SU-DHL-6 (cell line): ENCODE results near the gene RIC1.

Experiments used
- H2AFZ ChIP-seq: fragments of 200-600 bp; sonication (generic); 2 replicates; pipeline ENCODE4 v1.6.1; 2014; ENCODE audit warnings: low read depth, mild to moderate bottlenecking, moderate library complexity, mixed read lengths, antibody characterized with exemption, low read length; ENCODE audit not compliant: severe bottlenecking
- H3F3A ChIP-seq: fragments of 200-600 bp; shearing (Covaris generic); 2 replicates; pipeline ENCODE4 v1.6.0; 2016; ENCODE audit warnings: antibody characterized with exemption, mild to moderate bottlenecking; ENCODE audit not compliant: insufficient read depth
- H3K27ac ChIP-seq: fragments of 200-600 bp; sonication (generic); 2 replicates; pipeline ENCODE4 v1.5.1; 2016; ENCODE audit warnings: low read depth, mild to moderate bottlenecking, low read length, moderate library complexity, mixed read lengths
- H3K27me3 ChIP-seq: fragments of 200-600 bp; sonication (generic), shearing (Covaris generic); 2 replicates; pipeline ENCODE4 v1.6.0; 2014; ENCODE audit warnings: mild to moderate bottlenecking, low read length
- H3K36me3 ChIP-seq: fragments of 200-600 bp; sonication (generic); 2 replicates; pipeline ENCODE4 v1.6.1; 2014; ENCODE audit warnings: mild to moderate bottlenecking, low read length, mixed read lengths
- H3K4me2 ChIP-seq: fragments of 300-600, 200-600 bp; shearing (Covaris generic), sonication (generic); 2 replicates; pipeline ENCODE4 v1.6.0; 2014; ENCODE audit warnings: low read length, low read depth, mild to moderate bottlenecking; ENCODE audit not compliant: poor library complexity, severe bottlenecking
- H3K4me3 ChIP-seq: fragments of 200-600 bp; sonication (generic); 2 replicates; pipeline ENCODE4 v1.5.1; 2014; ENCODE audit warnings: antibody characterized with exemption, low read length, mild to moderate bottlenecking, mixed read lengths; ENCODE audit not compliant: insufficient read depth, poor library complexity, severe bottlenecking
- H3K79me2 ChIP-seq: fragments of 200-600 bp; sonication (generic); 2 replicates; pipeline ENCODE4 v1.6.1; 2014; ENCODE audit warnings: mild to moderate bottlenecking, low read length, moderate library complexity; ENCODE audit not compliant: insufficient read depth
- H3K9ac ChIP-seq: fragments of 200-600 bp; sonication (generic); 2 replicates; pipeline ENCODE4 v1.7.0; 2014; ENCODE audit warnings: mild to moderate bottlenecking, low read length
- H3K9me2 ChIP-seq: fragments of 200-600 bp; sonication (generic); replicated peaks from 2 replicates; pipeline ENCODE4 v1.6.1; 2014; ENCODE audit warnings: low read length; ENCODE audit not compliant: insufficient read depth
- H3K9me3 ChIP-seq: fragments of 200-600 bp; sonication (generic); 2 replicates; pipeline ENCODE4 v1.6.1; 2014; ENCODE audit warnings: low read length, mixed read lengths; ENCODE audit not compliant: insufficient read depth
- H4K20me1 ChIP-seq: fragments of 200-600 bp; sonication (generic); 2 replicates; pipeline ENCODE4 v1.6.1; 2014; ENCODE audit warnings: low read depth, mild to moderate bottlenecking, antibody characterized with exemption, low read length, moderate library complexity, mixed read lengths
- EZH2phosphoT487 ChIP-seq: fragments of 200-600 bp; sonication (generic), shearing (Covaris generic); conservative IDR thresholded peaks from 2 replicates; pipeline ENCODE4 v1.6.1; 2018; ENCODE audit warnings: mild to moderate bottlenecking, antibody characterized with exemption, low read length, moderate library complexity, mixed read lengths
- TF ChIP-seq, protein P1 (sequence below): fragments of 200-600 bp; sonication (generic); IDR thresholded peaks from one replicate; pipeline ENCODE4 v1.5.1; 2017; ENCODE audit warnings: antibody characterized with exemption, mild to moderate bottlenecking, low read length, moderate library complexity; ENCODE audit not compliant: insufficient read depth, poor library complexity, severe bottlenecking

Gene RIC1

DNA sequence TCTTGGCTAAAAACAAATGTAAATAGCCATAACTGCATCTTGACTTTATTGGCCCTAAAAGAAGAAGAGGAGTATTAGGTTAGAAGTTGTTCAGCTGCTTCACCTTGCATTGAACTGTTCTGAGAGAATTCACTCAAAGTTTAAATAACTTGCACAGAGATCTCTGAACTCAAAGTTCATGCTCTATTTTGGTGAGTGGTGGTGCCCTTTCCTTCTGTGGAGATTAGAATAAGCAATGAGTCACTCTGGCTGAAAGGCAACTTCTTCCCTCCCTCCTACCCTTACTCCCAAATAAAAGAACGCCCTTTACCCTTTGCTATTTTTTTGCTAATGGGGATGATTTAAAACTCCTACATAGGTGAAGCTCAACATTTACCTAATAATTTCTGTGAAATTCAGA is 155.1 kb downstream of the RIC1 start:
- Histone ChIP-seq H3K9me2 (no peaks in the 10 kb centered on the region), H3K36me3 (peaks cover 20% of the 10 kb centered on the region; the same call in 1 of the 2 replicates)
- no peak for TF ChIP-seq EZH2phosphoT487
- TF ChIP-seq, protein P1, sequence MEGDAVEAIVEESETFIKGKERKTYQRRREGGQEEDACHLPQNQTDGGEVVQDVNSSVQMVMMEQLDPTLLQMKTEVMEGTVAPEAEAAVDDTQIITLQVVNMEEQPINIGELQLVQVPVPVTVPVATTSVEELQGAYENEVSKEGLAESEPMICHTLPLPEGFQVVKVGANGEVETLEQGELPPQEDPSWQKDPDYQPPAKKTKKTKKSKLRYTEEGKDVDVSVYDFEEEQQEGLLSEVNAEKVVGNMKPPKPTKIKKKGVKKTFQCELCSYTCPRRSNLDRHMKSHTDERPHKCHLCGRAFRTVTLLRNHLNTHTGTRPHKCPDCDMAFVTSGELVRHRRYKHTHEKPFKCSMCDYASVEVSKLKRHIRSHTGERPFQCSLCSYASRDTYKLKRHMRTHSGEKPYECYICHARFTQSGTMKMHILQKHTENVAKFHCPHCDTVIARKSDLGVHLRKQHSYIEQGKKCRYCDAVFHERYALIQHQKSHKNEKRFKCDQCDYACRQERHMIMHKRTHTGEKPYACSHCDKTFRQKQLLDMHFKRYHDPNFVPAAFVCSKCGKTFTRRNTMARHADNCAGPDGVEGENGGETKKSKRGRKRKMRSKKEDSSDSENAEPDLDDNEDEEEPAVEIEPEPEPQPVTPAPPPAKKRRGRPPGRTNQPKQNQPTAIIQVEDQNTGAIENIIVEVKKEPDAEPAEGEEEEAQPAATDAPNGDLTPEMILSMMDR = no peak

DNA sequence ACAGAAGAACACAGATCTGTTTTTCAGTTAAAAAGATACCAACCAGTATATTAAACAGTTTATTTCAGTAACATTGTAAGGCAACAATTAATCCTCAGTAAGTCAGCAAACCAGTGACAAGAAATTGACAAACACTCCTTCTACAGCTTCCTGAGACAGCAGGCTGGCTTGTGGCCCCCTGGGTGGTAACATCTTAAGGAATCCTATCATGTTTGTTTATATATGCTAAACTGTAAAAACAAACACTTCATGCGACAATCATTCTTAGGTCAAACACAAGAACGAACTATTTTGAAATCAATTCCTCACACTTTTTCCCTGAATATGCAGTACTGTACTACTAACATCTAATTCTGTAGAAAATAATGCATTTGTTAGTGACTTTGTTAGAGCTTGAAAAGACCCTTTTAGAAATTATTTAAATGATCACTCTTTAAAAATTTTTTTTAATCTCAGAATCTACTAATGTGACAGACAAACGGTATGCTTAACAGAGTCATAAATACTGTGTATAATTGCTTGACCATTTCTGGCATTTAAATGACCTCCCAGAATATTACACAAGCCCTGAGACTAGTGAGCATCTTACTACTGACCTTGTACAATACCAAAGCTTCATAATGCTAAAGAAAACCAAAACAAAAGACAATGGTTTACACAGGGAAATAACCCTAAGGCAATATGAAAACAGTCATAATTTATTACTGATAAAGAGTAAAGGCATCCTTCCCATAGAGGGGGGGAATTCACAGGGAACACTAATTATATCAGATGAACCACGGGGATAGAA is 155.8 kb downstream of the RIC1 start:
- Histone ChIP-seq H3K9me3 (no peaks in the 10 kb centered on the region), H3K79me2 (peaks cover 5% of the 10 kb centered on the region; the same call in 1 of the 2 replicates), H3K9ac (no peak overlapping the region), H3K4me2 (no peak overlapping the region), H3K27ac (no peak overlapping the region), H2AFZ (no peak overlapping the region), H3K27me3 (no peaks in the 10 kb centered on the region), H4K20me1 (no peaks in the 10 kb centered on the region), H3K4me3 (no peak overlapping the region), H3K36me3 (peaks cover 17% of the 10 kb centered on the region; the same call in 1 of the 2 replicates), H3F3A (peaks cover 4% of the 10 kb centered on the region; the same call in 1 of the 2 replicates), H3K9me2 (no peaks in the 10 kb centered on the region)
- no peak for TF ChIP-seq EZH2phosphoT487
- TF ChIP-seq, protein P1 = no peak

More for the DNA sequence above, 155.1 kb downstream of the RIC1 start:
- Histone ChIP-seq H2AFZ (no peak overlapping the region), H3K27ac (no peak overlapping the region), H3F3A (peaks cover 4% of the 10 kb centered on the region; the same call in 1 of the 2 replicates), H3K9me3 (no peaks in the 10 kb centered on the region), H3K9ac (no peak overlapping the region), H3K4me3 (no peak overlapping the region), H3K79me2 (peaks cover 6% of the 10 kb centered on the region; the same call in 1 of the 2 replicates), H3K4me2 (no peak overlapping the region), H4K20me1 (no peaks in the 10 kb centered on the region), H3K27me3 (no peaks in the 10 kb centered on the region)

DNA sequence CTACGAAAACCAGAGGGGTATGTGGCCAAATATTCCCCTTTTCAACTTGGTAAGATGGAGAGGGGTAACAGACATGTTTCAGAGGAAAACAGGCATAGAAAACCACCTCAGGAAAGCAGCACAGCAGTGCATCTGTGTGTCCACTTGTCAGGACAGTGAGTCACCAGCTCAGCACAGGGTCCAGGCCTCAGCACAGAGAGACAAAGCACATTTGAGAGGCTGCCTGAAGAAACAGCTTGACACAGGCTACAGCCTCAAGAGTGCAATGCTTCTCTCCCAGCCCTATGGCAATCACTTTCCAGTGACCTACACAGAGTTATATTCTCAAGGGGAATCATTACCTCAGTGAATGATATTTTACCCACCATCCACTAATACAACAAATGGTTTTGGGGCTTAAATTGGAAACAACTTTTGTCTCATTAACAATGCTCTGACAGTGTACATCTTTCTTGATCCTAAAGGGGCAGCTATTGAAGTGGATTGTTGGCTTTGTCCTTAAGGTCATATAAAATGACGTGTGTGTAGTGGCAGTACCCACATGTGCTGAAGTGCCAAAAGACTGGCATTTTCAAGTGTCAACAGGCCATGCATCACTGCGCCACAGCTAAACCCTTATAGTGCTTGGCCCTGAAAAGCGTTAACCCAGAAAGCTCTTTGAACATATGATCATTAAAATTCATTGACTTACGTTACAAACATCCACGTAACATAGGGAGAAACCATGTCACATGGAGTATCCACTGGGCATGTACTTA is 157.6 kb downstream of the RIC1 start:
- no peak for TF ChIP-seq EZH2phosphoT487
- TF ChIP-seq, protein P1 = no peak
- H2AFZ ChIP-seq = no peak overlapping the region
- H3K36me3 ChIP-seq = peaks cover 14% of the 10 kb centered on the region; the same call in 1 of the 2 replicates
- no peak overlapping the region for H3K4me3 ChIP-seq
- no peak overlapping the region for H3K4me2 ChIP-seq
- no peaks in the 10 kb centered on the region for H3K27me3 ChIP-seq
- H3K9me2 ChIP-seq = no peaks in the 10 kb centered on the region
- no peaks in the 10 kb centered on the region for H3K79me2 ChIP-seq
- no peak overlapping the region for H3K9ac ChIP-seq
- no peak overlapping the region for H3K27ac ChIP-seq
- H3K9me3 ChIP-seq = no peaks in the 10 kb centered on the region
- peaks cover 4% of the 10 kb centered on the region; the same call in 1 of the 2 replicates for H3F3A ChIP-seq
- H4K20me1 ChIP-seq = no peaks in the 10 kb centered on the region
